Activated naive CD8-positive, alpha-beta T cell (primary cell): Measurements from ENCODE around the gene TRIM67.
"Not testable (repeated sequence)": the region's sequence is repeated elsewhere in the genome, so short reads cannot be mapped to it uniquely, and the experiment has no call there.

Source experiments
- H3K27ac Mint-ChIP-seq: one replicate; pipeline ENCODE4 v1.8.0; 2021; ENCODE audit warnings: mixed read lengths
- H3K27me3 Mint-ChIP-seq: one replicate; pipeline ENCODE4 v1.8.0; 2021; ENCODE audit warnings: mixed read lengths
- H3K36me3 Mint-ChIP-seq: one replicate; pipeline ENCODE4 v1.8.0; 2021; ENCODE audit warnings: mixed read lengths
- H3K4me1 Mint-ChIP-seq: one replicate; pipeline ENCODE4 v1.8.0; 2021; ENCODE audit warnings: low read depth, mixed read lengths
- H3K4me3 Mint-ChIP-seq: one replicate; pipeline ENCODE4 v1.8.0; 2021; ENCODE audit warnings: mild to moderate bottlenecking, mixed read lengths
- H3K9me3 Mint-ChIP-seq: one replicate; pipeline ENCODE4 v1.8.0; 2021; ENCODE audit warnings: low read depth, mixed read lengths

The TRIM67 gene

GRCh38 chr1:231139659-231140654, 21.9 kb upstream of the TRIM67 start:
- H3K9me3 Mint-ChIP-seq, result no peaks in the 10 kb centered on the region
- H3K27me3 Mint-ChIP-seq, result peaks cover 20% of the 10 kb centered on the region
- no peaks in the 10 kb centered on the region for H3K36me3 Mint-ChIP-seq
- H3K4me3 Mint-ChIP-seq, result no peak overlapping the region
- H3K4me1 Mint-ChIP-seq, result no peaks in the 10 kb centered on the region
- no peak overlapping the region for H3K27ac Mint-ChIP-seq

- Mint-ChIP-seq H3K27ac (no peak overlapping the region), H3K4me1 (no peaks in the 10 kb centered on the region), H3K27me3 (peaks cover 17% of the 10 kb centered on the region), H3K36me3 (no peaks in the 10 kb centered on the region), H3K4me3 (no peak overlapping the region), H3K9me3 (no peaks in the 10 kb centered on the region)
These were observed 17.3 kb upstream of the TRIM67 start for GRCh38 chr1:231144416-231145193.

GRCh38 chr1:231147896-231148295, 14.0 kb upstream of the TRIM67 start:
- no peak overlapping the region for H3K27ac Mint-ChIP-seq
- no peak overlapping the region for H3K4me3 Mint-ChIP-seq
- H3K27me3 Mint-ChIP-seq, result peaks cover 10% of the 10 kb centered on the region
- H3K36me3 Mint-ChIP-seq, result no peaks in the 10 kb centered on the region
- H3K4me1 Mint-ChIP-seq, result no peaks in the 10 kb centered on the region
- peaks cover 4% of the 10 kb centered on the region for H3K9me3 Mint-ChIP-seq

- Mint-ChIP-seq H3K27me3 (peaks cover 12% of the 10 kb centered on the region), H3K4me1 (no peaks in the 10 kb centered on the region), H3K36me3 (no peaks in the 10 kb centered on the region), H3K9me3 (peaks cover 4% of the 10 kb centered on the region), H3K4me3 (no peak overlapping the region), H3K27ac (no peak overlapping the region)
These were observed 10.0 kb upstream of the TRIM67 start for GRCh38 chr1:231151811-231152210.

- Mint-ChIP-seq H3K27ac (no peak overlapping the region), H3K4me3 (no peak overlapping the region), H3K36me3 (no peaks in the 10 kb centered on the region), H3K9me3 (peaks cover 4% of the 10 kb centered on the region), H3K4me1 (no peaks in the 10 kb centered on the region), H3K27me3 (peaks cover 15% of the 10 kb centered on the region)
These were observed 8.1 kb upstream of the TRIM67 start for GRCh38 chr1:231153726-231154125.

- Mint-ChIP-seq H3K9me3 (peaks cover 4% of the 10 kb centered on the region), H3K27me3 (peaks cover 28% of the 10 kb centered on the region), H3K4me1 (peaks cover 2% of the 10 kb centered on the region), H3K36me3 (no peaks in the 10 kb centered on the region), H3K27ac (no peak overlapping the region), H3K4me3 (no peak overlapping the region)
These were observed 6.0 kb upstream of the TRIM67 start for GRCh38 chr1:231155808-231156207.

GRCh38 chr1:231157311-231157710, 4.5 kb upstream of the TRIM67 start:
- H3K36me3 Mint-ChIP-seq, result no peaks in the 10 kb centered on the region
- no peak overlapping the region for H3K27ac Mint-ChIP-seq
- peaks cover 28% of the 10 kb centered on the region for H3K27me3 Mint-ChIP-seq
- no peaks in the 10 kb centered on the region for H3K9me3 Mint-ChIP-seq
- no peak overlapping the region for H3K4me3 Mint-ChIP-seq
- H3K4me1 Mint-ChIP-seq, result peaks cover 4% of the 10 kb centered on the region

- H3K36me3 Mint-ChIP-seq, H3K27ac Mint-ChIP-seq, H3K9me3 Mint-ChIP-seq, H3K4me3 Mint-ChIP-seq, H3K4me1 Mint-ChIP-seq: not testable (repeated sequence)
- H3K27me3 Mint-ChIP-seq, result peaks cover 27% of the 10 kb centered on the region
These were observed 3.7 kb upstream of the TRIM67 start for GRCh38 chr1:231158141-231158540.

GRCh38 chr1:231159202-231159962, 2.5 kb upstream of the TRIM67 start:
- no peaks in the 10 kb centered on the region for H3K36me3 Mint-ChIP-seq
- H3K27ac Mint-ChIP-seq, result no peak overlapping the region
- H3K4me3 Mint-ChIP-seq, result no peak overlapping the region
- no peaks in the 10 kb centered on the region for H3K9me3 Mint-ChIP-seq
- H3K27me3 Mint-ChIP-seq, result peaks cover 32% of the 10 kb centered on the region
- peaks cover 7% of the 10 kb centered on the region for H3K4me1 Mint-ChIP-seq

GRCh38 chr1:231159963-231160761, 1.7 kb upstream of the TRIM67 start:
- Mint-ChIP-seq H3K9me3 (no peaks in the 10 kb centered on the region), H3K36me3 (no peaks in the 10 kb centered on the region), H3K4me1 (peaks cover 7% of the 10 kb centered on the region), H3K27me3 (peaks cover 35% of the 10 kb centered on the region), H3K27ac (no peak overlapping the region), H3K4me3 (no peak overlapping the region)

- Mint-ChIP-seq H3K27me3 (peaks cover 36% of the 10 kb centered on the region), H3K4me1 (peaks cover 7% of the 10 kb centered on the region), H3K36me3 (no peaks in the 10 kb centered on the region), H3K27ac (no peak overlapping the region), H3K4me3 (peak overlapping the region; percentile 42), H3K9me3 (no peaks in the 10 kb centered on the region)
These were observed 777 bp upstream of the TRIM67 start for GRCh38 chr1:231160895-231161666.

- peak overlapping the region; percentile 13 for H3K4me3 Mint-ChIP-seq
- H3K36me3 Mint-ChIP-seq, result no peaks in the 10 kb centered on the region
- no peaks in the 10 kb centered on the region for H3K9me3 Mint-ChIP-seq
- peaks cover 7% of the 10 kb centered on the region for H3K4me1 Mint-ChIP-seq
- H3K27me3 Mint-ChIP-seq, result peaks cover 33% of the 10 kb centered on the region
- no peak overlapping the region for H3K27ac Mint-ChIP-seq
These were observed 575 bp downstream of the TRIM67 start for GRCh38 chr1:231162297-231162969.
